CD4-positive, alpha-beta T cell treated with Interleukin-1 beta for 1 hour (primary cell): Measurements from ENCODE around the gene DYSF.

Source experiments
- DNase-seq, 2 donors: peaks; one replicate each; pipeline ENCODE4 v3.0.0-alpha.2; 2020 to 2022

DYSF gene

DNA sequence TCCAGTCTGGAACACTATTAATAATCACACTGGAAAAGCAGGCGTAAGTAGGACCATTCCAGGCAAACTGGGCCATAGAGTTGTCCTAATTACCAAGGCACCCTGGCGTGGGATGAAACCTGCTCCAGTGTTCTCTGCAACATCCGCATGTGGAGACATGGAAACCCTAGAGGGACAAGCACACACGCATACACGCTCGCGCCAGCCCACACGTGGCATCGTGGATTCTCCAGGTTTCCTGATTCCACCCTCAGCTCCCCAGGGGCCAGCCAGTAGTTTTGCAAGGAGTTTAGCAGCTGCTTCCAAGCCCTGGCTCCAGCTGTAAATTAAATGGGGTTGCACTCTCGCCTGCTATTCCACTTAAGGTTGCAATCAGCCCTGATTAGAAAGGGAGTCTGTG, 127.7 kb downstream of the DYSF start:
- no peak for DNase-seq

DNA sequence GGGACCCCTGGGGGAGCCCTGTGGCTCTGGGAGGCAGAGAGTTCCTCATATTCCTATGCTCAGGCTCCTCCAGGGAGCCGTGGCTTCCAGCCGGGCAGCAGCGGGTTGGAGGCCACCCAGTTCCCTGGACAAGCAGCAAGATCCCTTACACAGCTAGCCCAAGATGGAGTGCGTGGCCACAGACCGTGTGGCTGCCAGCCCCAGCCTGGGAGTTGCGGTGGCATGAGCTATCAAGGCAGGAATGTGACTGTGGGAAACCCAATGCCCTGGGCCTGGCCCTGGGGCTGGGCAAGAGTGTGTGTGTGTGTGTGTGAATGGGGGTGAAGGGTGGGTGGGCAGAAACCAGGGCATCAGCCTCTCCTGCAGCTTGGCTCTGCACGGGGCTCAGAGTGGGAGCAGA, 130.5 kb downstream of the DYSF start:
- DNase-seq = no peak

GRCh38 chr2:71586471-71586870, 133.1 kb downstream of the DYSF start:
- DNase-seq = no peak

GRCh38 chr2:71587509-71588073, 134.2 kb downstream of the DYSF start:
- DNase-seq = no peak

- no peak for DNase-seq
Observed at GRCh38 chr2:71588497-71589170, 135.3 kb downstream of the DYSF start.

- no peak for DNase-seq
Observed at GRCh38 chr2:71589763-71590162, 136.4 kb downstream of the DYSF start.

- DNase-seq = no peak
Observed at GRCh38 chr2:71591044-71591443, 137.7 kb downstream of the DYSF start.

- DNase-seq = no peak
Observed at GRCh38 chr2:71592181-71592711, 138.9 kb downstream of the DYSF start.

DNA sequence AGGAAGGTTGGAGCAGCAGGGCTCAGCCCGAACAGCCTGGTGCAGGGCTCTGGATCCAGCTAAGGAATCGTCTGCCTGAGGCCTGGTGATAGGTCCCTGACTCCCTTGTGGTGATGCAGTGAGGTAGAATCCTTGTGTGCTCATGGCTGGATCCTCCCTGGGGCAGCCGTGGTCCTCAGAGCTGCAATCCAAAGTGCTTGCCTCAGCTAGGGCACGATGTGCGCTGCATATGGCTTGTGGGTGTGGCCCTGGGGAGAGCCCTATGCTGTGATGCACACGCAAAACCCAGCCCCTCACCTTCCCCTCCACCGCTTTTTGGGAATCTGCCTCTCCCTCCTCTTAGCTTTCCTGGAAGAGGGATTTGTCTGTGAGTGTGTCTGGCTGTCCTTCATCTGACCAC, 142.2 kb downstream of the DYSF start:
- no peak for DNase-seq

DNA sequence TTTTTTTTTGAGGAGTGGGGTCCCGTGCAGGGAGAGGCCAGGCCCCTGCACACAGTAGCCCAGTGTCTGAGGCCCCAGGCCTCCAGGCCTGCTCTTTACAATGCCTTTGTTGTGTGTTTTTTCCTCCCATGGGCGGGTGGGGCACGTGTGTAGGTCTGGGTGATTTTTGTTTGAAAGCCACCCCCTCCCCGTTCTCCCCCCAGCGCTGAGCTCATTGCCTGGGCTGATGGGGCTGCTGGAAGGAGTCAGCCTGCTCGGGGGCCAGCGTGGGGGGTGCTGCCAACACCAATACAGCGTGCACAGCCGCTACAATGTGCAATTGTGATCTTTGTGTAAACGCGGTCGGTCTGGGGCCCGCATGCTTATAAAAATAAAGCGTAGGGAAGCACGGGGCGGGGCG, 142.7 kb downstream of the DYSF start:
- no peak for DNase-seq

- DNase-seq = no peak
Observed at GRCh38 chr2:71597756-71598155, 144.4 kb downstream of the DYSF start.

GRCh38 chr2:71598526-71598925, 145.2 kb downstream of the DYSF start:
- no peak for DNase-seq

- no peak for DNase-seq
Observed at GRCh38 chr2:71599038-71599437, 145.7 kb downstream of the DYSF start.

GRCh38 chr2:71599646-71600236, 146.4 kb downstream of the DYSF start:
- DNase-seq = no peak

DNA sequence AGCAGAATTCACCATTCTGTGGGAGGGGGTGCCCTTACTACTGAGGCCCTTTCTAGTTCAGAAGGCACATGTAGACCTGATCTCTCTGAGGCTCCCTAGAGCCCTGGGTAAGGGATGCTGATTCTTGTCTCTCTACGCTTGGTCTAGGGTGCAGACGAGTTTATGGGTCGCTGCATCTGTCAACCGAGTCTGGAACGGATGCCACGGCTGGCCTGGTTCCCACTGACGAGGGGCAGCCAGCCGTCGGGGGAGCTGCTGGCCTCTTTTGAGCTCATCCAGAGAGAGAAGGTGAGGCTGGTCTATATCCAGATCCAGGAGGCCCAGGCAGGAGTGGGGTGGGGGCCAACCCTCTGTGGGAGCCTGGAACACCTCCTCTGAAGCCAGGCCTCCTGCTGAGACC, 147.2 kb downstream of the DYSF start:
- DNase-seq = no peak

- no peak for DNase-seq
Observed at GRCh38 chr2:71601136-71602114, 148.1 kb downstream of the DYSF start.

DNA sequence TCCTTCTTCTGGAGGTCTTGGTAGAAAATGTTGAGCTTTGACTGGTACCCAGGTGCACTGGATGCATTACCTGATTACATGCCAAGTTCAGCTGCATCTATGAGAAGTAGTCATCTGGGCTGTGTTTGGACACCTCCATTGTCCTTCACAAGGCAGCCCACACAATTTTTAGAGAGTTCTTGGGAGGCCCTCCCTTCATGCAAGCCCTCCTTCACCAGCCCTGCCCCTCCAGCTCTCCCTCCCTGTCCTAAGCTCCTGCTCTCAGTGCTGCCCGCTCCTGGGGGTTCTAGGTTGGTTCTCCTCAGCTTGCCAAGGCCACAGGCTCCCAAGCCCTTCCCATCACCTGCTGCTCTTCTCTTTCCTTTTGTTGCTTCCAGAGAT, 148.7 kb downstream of the DYSF start:
- DNase-seq = no peak

- no peak for DNase-seq
Observed at GRCh38 chr2:71602581-71602980, 149.2 kb downstream of the DYSF start.

DNA sequence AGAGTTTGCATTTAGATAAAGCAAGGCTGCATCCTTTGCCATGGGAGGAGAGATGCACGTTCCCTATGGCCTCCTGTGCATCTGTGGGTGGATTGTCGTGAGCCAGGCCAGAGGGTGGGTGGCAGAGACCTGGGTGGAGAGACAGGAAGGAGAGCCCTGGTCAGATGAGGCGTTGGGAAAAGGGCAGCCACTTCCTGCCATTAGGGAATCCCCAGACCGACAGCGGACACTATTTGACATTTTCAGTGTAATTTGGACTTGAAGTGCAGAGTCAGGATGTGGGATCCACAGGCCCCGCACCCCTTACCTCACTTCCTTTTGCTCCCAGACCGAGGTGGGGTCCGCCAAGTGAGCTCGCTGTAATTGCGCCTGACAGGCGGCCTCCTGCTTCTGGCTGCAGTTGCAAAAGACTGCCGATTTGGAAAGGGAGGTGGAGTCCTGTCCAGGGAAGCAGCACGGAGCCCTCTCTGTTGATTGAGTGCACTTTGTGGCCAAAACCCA, 150.0 kb downstream of the DYSF start:
- no peak for DNase-seq

DNA sequence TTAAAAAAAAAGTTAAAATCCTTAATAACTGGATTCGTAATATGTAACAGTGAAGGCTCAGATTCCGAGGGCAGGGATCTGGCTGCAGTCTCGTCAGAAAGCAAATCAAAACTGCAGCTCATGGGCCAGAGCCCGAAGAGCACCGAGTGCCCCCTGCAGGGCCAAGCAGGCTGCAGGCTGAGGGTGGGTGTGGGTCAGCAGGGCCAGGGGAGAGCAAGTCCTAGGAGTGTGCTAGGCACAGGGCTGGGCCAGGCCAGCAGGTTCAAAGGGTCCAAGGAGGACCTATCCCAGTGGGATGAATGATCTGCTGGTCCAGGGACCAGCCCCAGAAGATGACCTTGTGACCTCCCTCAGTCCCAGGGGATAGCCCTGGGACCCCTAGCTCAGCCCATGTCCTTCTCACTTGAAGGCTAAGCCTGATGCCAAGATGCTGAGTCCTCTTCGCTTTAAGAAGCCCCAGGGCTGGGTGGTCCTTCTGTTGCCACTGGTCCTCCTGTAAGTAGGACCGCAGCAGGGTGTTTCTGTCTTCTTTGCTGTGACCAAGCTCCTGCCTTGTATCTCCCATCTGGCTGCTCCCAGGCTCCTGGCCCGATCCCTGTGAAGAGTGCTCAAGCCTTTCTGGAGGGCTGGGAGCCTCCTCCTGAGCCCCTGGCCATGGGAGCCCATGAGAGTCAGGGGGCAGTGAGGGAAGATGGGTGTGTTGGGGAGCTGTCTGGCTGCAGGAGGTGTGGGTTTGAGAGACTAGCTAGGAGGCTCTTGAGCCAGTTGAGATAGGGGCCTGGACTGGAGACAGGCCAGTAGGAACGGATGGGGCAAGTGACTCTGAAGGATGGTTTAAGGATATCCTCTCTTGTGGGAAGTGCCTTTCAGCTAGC, 150.7 kb downstream of the DYSF start:
- no peak for DNase-seq

GRCh38 chr2:71604726-71605120, 151.4 kb downstream of the DYSF start:
- DNase-seq = no peak

GRCh38 chr2:71605173-71605641, 151.8 kb downstream of the DYSF start:
- no peak for DNase-seq
